RKO (cell line): ENCODE results near the gene SHROOM1.

ENCODE experiments used
- DNase-seq: peaks from one replicate; pipeline ENCODE4 v3.0.0-alpha.2; 2016; ENCODE audit warnings: low spot score

SHROOM1 gene

DNA sequence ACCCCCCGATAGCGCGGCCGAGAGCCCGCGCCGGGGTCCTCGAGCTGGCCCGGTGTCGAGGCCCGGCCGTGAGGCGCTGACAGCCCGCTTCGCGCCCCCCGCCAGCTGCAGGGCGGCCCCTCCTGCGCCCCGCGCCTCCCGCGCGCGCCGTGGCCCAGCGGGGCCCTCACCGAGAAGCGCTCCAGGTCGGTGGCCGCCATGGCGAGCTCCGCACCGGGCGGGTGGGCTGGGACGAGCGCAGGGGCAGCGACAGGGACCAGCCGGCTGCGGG lies 53.6 kb downstream of the SHROOM1 start:
- DNase-seq = no peak

- DNase-seq = peak; percentile 65
Measured at GRCh38 chr5:132776131-132776937, 54.1 kb downstream of the SHROOM1 start.

- DNase-seq = no peak
Measured at GRCh38 chr5:132775476-132775961, 54.9 kb downstream of the SHROOM1 start.

DNA sequence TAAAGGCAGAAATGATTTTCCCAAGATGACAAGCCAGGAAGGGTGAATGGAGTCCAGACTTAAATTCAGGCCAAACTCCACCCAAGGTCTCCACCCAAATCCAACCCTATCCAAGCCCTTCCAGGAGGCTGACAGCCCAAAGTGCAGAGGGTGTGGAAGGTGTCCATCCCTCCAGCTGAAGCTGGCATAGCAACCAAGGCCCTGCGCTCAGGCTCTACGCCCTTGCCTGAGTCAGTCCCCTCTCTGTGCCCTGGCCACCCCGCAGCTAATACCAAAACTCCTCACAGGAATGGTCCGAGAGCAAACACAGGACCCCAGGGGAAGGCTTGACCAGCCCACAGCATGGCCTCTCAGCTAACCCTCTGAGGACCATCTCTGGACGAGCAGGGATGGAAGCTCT lies 55.6 kb downstream of the SHROOM1 start:
- DNase-seq = no peak

DNA sequence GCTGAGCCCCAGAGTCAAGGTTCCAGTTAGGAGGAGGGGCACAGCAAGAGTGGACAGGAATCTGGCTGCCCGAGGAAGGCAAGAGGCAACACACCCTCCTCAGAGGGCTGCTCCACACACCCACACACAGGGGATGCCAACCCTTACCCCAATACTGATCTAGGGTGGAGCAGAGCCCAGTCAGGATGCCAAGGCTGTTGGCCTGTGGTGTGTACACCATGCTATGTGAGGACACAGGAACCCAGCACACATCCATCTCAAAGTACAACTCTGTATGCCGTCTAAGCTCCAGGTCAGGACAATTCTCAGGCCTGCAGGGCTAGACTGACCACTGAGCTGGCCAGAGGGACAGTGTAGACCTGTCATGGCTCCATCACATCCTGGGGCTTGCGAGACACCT lies 56.0 kb downstream of the SHROOM1 start:
- no peak for DNase-seq

- no peak for DNase-seq
Measured at GRCh38 chr5:132773601-132774355, 56.7 kb downstream of the SHROOM1 start.

GRCh38 chr5:132773114-132773513 lies 57.3 kb downstream of the SHROOM1 start:
- no peak for DNase-seq

- DNase-seq = no peak
Measured at GRCh38 chr5:132772291-132773070, 58.0 kb downstream of the SHROOM1 start.
